Ishikawa (cell line): Measurements from ENCODE around the gene MS4A15.

Experiments
- FOXM1 ChIP-seq: IDR thresholded peaks from 2 replicates; pipeline ENCODE4 v1.6.1; 2012; ENCODE audit warnings: low read depth, borderline replicate concordance
- TEAD4 ChIP-seq: IDR thresholded peaks from 2 replicates; pipeline ENCODE4 v1.6.1; 2012
- ZBTB7A ChIP-seq: IDR thresholded peaks from 2 replicates; pipeline ENCODE4 v1.6.1; 2012; ENCODE audit warnings: low read depth
- TF ChIP-seq, protein P1 (sequence below): IDR thresholded peaks from 2 replicates; pipeline ENCODE4 v1.6.1; 2012

DNA sequence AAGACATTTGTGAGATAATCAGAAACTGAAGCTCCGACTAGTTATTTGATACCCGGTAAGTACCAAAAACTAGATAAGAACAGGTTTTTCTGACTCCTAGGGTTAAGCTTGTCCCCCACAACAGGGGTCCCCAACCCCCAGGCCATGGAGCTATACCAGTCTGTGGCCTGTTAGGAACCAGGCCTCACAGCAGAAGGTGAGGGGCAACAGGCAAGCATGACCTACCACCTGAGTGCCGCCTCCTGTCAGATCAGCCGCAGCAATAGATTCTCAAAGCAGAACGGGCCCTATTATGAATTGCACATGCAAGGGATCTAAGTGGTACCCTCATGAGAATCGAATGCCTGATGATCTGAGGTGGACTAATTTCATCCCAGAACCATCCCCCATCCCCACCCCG, 27.2 kb downstream of the MS4A15 start:
- TF ChIP-seq ZBTB7A (no peak), TEAD4 (no peak), FOXM1 (no peak)
- TF ChIP-seq, protein P1, sequence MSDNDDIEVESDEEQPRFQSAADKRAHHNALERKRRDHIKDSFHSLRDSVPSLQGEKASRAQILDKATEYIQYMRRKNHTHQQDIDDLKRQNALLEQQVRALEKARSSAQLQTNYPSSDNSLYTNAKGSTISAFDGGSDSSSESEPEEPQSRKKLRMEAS: no peak
